Stomach (tissue), 4 donors: ENCODE data around the gene ANO1.

Experiments used
- CTCF ChIP-seq, 7 experiments: fragments of 450-650 bp in 4 of 7; fragments of 200-600 bp in 3 of 7; sonication (generic) in 3 of 7; IDR thresholded peaks; one replicate each; pipeline ENCODE4 v1.5.1; 2016 to 2019; ENCODE audit warnings: antibody characterized with exemption in 7 of 7, control low read depth in 2 of 7, mild to moderate bottlenecking in 1 of 7
- POLR2A ChIP-seq, 4 donors: fragments of 450-650 bp; IDR thresholded peaks; one replicate each; pipeline ENCODE4 v1.6.1; 2016; ENCODE audit warnings: antibody characterized with exemption in 4 of 4, control low read depth in 2 of 4, mild to moderate bottlenecking in 1 of 4, moderate library complexity in 1 of 4

GRCh38 chr11:70126494-70126893 is 48.4 kb downstream of the ANO1 start:
- TF ChIP-seq CTCF (IDR thresholded peaks at IDR 0.05): no peak
- no peak for TF ChIP-seq POLR2A (IDR thresholded peaks at IDR 0.05)
